Hepatocyte (in vitro differentiated cells): Measurements from ENCODE around the gene CERK.

ENCODE experiments used
- CTCF ChIP-seq: fragments of 200-600 bp; sonication (generic); IDR thresholded peaks from 2 replicates; pipeline ENCODE4 v1.5.1; 2016; ENCODE audit warnings: antibody characterized with exemption, mild to moderate bottlenecking; ENCODE audit not compliant: poor library complexity
- EZH2 ChIP-seq: fragments of 200-600 bp; sonication (generic); IDR thresholded peaks from 2 replicates; pipeline ENCODE4 v1.6.1; 2016; ENCODE audit warnings: antibody characterized with exemption, mild to moderate bottlenecking, borderline replicate concordance
- EZH2phosphoT487 ChIP-seq: fragments of 200-600 bp; sonication (generic); IDR thresholded peaks from one replicate; pipeline ENCODE4 v1.6.1; 2018; ENCODE audit warnings: antibody characterized with exemption, mild to moderate bottlenecking, low read depth, moderate library complexity; ENCODE audit not compliant: unreplicated experiment, severe bottlenecking

GRCh38 chr22:46761017-46761416 lies 23.0 kb upstream of the CERK start:
- TF ChIP-seq CTCF: no peak
- TF ChIP-seq EZH2: no peak
- no peak for TF ChIP-seq EZH2phosphoT487
